Thyroid gland (tissue), 4 donors: ENCODE measurements around the gene EPS15. TPM values are rescaled to one million over a fixed set of nuclear protein-coding genes. Genes with fewer than 3 reads are reported as not detected.

Source experiments
- DNase-seq, 2 donors: peaks; one replicate each; pipeline ENCODE4 v3.0.0-alpha.2; 2019
- H3K27ac ChIP-seq, 3 donors: fragments of 200-600 bp; sonication (generic); 1 replicate in 2 of 3; 2 replicates in 1 of 3; pipeline ENCODE4 v1.5.1; 2016 to 2019; ENCODE audit warnings: mild to moderate bottlenecking in 1 of 3, moderate library complexity in 1 of 3
- H3K27me3 ChIP-seq: fragments of 200-600 bp; sonication (generic); one replicate; pipeline ENCODE4 v1.5.1; 2019
- H3K36me3 ChIP-seq, 2 donors: fragments of 200-600 bp; sonication (generic); one replicate each; pipeline ENCODE4 v1.5.1; 2016 to 2019
- H3K4me1 ChIP-seq, 2 donors: fragments of 200-600 bp; sonication (generic); one replicate each; pipeline ENCODE4 v1.5.1; 2017 to 2019
- H3K4me3 ChIP-seq, 3 donors: fragments of 200-600 bp; sonication (generic); replicated peaks in 1 of 3; 1 replicate in 2 of 3; 2 replicates in 1 of 3; pipeline ENCODE4 v1.5.1; 2016; ENCODE audit warnings: mild to moderate bottlenecking in 1 of 3
- H3K9me3 ChIP-seq: fragments of 200-600 bp; sonication (generic); one replicate; pipeline ENCODE4 v1.5.1; 2017
- POLR2A ChIP-seq, 2 donors: fragments of 450-650 bp; IDR thresholded peaks; one replicate each; pipeline ENCODE4 v1.6.1; 2017; ENCODE audit warnings: antibody characterized with exemption in 2 of 2, mild to moderate bottlenecking in 2 of 2, moderate library complexity in 1 of 2
- WGBS, 2 donors: methylation state at CpG; one replicate each; pipeline ENCODE4 v1.1.5; 2017; 5-methylcytosine and 5-hydroxymethylcytosine counted together
- intact Hi-C: fragments of 100-400 bp; cut with DNase I; formaldehyde crosslinking; loops from one replicate; pipeline ENCODE4 v1.15.1; 2023
- total RNA-seq, 4 donors: library from RNA; depleted of rRNA; stranded (reverse); fragments of >200 nt; gene quantifications; one replicate each; pipeline ENCODE4 v1.2.3, GENCODE V29; 2016
- TF ChIP-seq, protein P1 (sequence below), 6 experiments: fragments of 200-600 bp in 3 of 6; fragments of 450-650 bp in 3 of 6; sonication (generic) in 3 of 6; IDR thresholded peaks; one replicate each; pipeline ENCODE4 v1.5.1; 2016 to 2019; ENCODE audit warnings: antibody characterized with exemption in 6 of 6, mild to moderate bottlenecking in 2 of 6, inconsistent platforms in 1 of 6, moderate library complexity in 1 of 6

The EPS15 gene
- total RNA-seq, 4 donors from 2014 or later: 88.0 to 128 (median 102) TPM

DNA sequence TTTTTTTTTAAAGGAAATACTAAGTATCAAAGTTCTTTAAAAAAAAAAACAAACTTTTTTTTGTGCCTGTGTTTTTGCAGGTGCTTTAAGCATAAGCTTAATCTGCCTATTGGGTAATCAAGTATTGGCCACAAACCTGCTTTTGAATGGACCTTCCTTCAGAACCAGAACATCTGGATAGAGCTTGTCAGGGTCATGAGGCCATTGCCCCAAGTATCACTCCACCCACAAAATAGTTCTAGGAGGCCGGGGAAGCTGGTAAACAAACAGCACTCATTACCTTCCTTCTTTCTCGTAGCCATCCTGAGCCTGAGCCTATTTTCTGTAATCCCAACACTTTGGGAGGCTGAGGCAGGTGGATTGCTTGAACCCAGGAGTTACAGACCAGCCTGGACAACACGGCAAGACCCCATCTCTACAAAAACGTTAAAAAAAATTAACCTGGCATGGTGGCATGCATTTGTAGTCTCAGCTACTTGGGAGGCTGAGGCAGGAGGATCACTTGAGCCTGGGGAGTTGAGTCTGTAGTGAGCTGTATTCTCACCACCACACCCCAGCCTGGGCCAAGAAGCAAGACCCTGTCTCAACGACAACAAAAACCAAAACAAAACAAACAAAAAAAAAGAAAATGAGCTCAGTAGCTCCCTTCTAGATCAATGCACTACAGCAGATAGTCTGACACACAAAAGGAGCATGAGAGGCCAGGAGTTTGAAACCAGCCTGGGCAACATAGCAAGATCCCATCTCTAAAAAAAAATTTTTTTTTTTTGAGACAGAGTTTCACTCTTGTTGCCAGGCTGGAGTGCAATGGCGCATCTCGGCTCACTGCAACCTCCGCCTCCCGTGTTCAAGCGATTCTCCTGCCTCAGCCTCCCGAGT lies 34.1 kb upstream of the EPS15 start:
- Histone ChIP-seq H3K4me1 (no peaks in the 10 kb centered on the region), H3K36me3 (no peaks in the 10 kb centered on the region)

DNA sequence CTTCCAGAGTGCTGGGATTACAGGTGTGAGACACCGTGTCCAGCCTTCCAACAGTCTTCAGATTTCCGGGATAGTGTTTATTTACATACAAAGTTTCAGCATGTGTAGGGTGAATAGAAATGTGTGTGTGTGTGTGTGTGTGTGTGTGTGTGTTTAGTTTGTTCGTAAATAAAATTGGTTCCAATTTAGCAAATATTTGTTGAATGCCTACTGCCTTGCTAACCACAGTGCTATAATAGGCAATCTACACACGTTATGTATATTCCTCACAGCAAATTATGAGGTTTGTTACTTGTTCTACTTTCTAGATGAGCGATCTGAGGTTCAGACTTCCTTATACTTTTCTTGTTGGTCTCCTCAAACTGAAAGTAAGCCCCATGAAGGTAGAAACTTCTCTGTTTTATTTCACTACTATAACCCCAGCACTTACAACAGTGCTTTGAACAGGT lies 32.8 kb upstream of the EPS15 start:
- no peaks in the 10 kb centered on the region for H3K36me3 ChIP-seq
- intact Hi-C loops: no loop called here
- H3K4me1 ChIP-seq: no peaks in the 10 kb centered on the region
- H3K9me3 ChIP-seq: no peaks in the 10 kb centered on the region
- WGBS, 2 donors: 81 to 91% methylated on average over 5 of the region's 5 CpGs
- no peak for DNase-seq
- H3K27me3 ChIP-seq: no peaks in the 10 kb centered on the region
- TF ChIP-seq POLR2A (IDR thresholded peaks at IDR 0.05): no peak
- TF ChIP-seq, protein P1, sequence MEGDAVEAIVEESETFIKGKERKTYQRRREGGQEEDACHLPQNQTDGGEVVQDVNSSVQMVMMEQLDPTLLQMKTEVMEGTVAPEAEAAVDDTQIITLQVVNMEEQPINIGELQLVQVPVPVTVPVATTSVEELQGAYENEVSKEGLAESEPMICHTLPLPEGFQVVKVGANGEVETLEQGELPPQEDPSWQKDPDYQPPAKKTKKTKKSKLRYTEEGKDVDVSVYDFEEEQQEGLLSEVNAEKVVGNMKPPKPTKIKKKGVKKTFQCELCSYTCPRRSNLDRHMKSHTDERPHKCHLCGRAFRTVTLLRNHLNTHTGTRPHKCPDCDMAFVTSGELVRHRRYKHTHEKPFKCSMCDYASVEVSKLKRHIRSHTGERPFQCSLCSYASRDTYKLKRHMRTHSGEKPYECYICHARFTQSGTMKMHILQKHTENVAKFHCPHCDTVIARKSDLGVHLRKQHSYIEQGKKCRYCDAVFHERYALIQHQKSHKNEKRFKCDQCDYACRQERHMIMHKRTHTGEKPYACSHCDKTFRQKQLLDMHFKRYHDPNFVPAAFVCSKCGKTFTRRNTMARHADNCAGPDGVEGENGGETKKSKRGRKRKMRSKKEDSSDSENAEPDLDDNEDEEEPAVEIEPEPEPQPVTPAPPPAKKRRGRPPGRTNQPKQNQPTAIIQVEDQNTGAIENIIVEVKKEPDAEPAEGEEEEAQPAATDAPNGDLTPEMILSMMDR (IDR thresholded peaks at IDR 0.05): no peak
- no peak overlapping the region for H3K4me3 ChIP-seq
- no peak overlapping the region for H3K27ac ChIP-seq

More for the DNA sequence above, 34.1 kb upstream of the EPS15 start:
- TF ChIP-seq, protein P1 (IDR thresholded peaks at IDR 0.05): no peak
- TF ChIP-seq POLR2A (IDR thresholded peaks at IDR 0.05): no peak
- intact Hi-C loops: no loop called here
- H3K27ac ChIP-seq: no peak overlapping the region
- H3K4me3 ChIP-seq: no peak overlapping the region
- 96% methylated on average over 11 of the region's 11 CpGs for WGBS, 2 donors
- H3K27me3 ChIP-seq: no peaks in the 10 kb centered on the region
- no peaks in the 10 kb centered on the region for H3K9me3 ChIP-seq
- DNase-seq: no peak

DNA sequence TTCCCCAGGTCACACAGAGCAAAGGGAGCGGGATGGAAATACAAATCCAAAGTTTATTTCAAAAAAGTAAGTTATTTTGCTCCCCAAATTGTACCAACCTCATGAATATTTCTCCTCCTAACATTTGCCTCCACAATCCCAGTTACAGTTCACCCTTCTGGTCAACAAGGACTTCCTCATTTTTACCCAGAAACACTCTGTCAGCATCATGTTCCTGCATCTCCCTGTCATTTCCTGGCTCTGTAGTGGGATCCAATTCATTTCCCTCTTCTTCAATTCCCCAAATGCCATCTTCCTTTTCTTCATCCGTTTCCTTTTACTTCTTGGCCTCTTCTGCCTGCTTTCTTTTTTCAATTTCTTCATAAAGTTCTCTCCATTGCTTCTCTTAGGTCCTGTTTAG lies 32.0 kb upstream of the EPS15 start:
- TF ChIP-seq, protein P1 (IDR thresholded peaks at IDR 0.05): no peak
- TF ChIP-seq POLR2A (IDR thresholded peaks at IDR 0.05): no peak
- Histone ChIP-seq H3K9me3 (no peaks in the 10 kb centered on the region), H3K27me3 (no peaks in the 10 kb centered on the region), H3K27ac (no peak overlapping the region), H3K4me1 (no peaks in the 10 kb centered on the region), H3K4me3 (no peak overlapping the region), H3K36me3 (no peaks in the 10 kb centered on the region)
- intact Hi-C loops: no loop called here
- 81 to 85% methylated on average over 2 of the region's 2 CpGs for WGBS, 2 donors
- DNase-seq: no peak

DNA sequence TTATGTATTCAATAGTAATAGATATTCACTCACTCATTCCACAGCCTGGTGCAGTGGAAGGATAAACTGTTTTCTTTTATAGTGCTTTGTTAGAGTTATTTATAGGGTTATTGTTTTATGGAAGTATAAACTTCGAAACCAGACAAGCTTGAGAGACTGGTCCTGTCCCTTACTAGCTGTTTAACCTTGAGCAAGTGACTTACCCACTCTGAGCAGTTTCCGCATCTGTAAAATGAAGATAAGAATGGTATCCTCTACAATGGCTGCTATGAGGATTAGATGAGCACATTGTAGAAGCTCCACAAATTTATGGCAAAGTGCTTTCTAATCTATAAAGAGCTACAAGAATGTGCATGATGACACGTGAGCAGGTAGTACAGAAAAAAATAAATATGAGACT lies 30.8 kb upstream of the EPS15 start:
- Histone ChIP-seq H3K27ac (peak overlapping the region in 1 of 3 donors; percentile 30), H3K27me3 (no peaks in the 10 kb centered on the region), H3K4me3 (no peak overlapping the region), H3K9me3 (no peaks in the 10 kb centered on the region), H3K36me3 (no peaks in the 10 kb centered on the region), H3K4me1 (no peaks in the 10 kb centered on the region)
- DNase-seq: no peak
- TF ChIP-seq, protein P1 (IDR thresholded peaks at IDR 0.05): no peak
- TF ChIP-seq POLR2A (IDR thresholded peaks at IDR 0.05): no peak
- 85 to 94% methylated on average over 3 of the region's 3 CpGs for WGBS, 2 donors
- intact Hi-C loops: no loop called here

DNA sequence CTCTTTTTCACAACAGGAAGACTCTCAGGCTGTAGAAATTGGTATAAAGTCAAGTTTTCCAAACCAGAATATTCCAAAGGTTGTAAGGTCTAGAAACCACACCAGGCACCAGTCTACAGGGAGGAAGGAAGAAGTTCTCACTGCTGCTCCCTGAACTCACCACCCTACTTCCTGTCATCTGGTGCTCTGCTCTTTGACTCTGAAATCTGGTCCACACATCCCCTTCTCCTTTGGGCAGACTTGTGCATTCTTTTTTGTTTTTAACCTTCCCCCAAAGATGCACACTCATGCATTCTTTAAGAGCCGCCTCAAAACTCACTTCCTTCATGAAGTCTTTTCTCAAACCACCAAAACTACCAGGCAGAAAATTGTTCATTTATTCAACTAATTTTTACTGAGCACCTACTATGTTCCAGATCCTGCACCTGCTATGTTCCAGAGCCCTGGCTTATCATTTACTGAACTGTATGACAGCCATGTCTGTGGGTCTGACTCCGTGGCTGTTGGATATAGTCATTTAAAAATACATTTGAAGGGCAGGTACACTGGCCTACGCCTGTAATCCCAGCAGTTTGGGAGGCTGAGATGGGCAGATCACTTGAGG lies 30.1 kb upstream of the EPS15 start:
- Histone ChIP-seq H3K4me1 (no peaks in the 10 kb centered on the region), H3K36me3 (no peaks in the 10 kb centered on the region), H3K9me3 (no peaks in the 10 kb centered on the region), H3K27ac (peak overlapping the region in 1 of 3 donors; percentile 30), H3K27me3 (no peaks in the 10 kb centered on the region), H3K4me3 (no peak overlapping the region)
- intact Hi-C loops: no loop called here
- 78 to 79% methylated on average over 3 of the region's 3 CpGs for WGBS, 2 donors
- DNase-seq: no peak
- TF ChIP-seq POLR2A (IDR thresholded peaks at IDR 0.05): no peak
- TF ChIP-seq, protein P1 (IDR thresholded peaks at IDR 0.05): no peak
